ENCODE data around the gene NINJ1. TPM values are rescaled to one million over a fixed set of nuclear protein-coding genes. Genes with fewer than 3 reads are reported as not detected.

Gene NINJ1
- total and polyA plus RNA-seq, 2 of the 4 experiments (the other 2 are of a cell fraction) = 21.9 to 38.8 TPM

DNA sequence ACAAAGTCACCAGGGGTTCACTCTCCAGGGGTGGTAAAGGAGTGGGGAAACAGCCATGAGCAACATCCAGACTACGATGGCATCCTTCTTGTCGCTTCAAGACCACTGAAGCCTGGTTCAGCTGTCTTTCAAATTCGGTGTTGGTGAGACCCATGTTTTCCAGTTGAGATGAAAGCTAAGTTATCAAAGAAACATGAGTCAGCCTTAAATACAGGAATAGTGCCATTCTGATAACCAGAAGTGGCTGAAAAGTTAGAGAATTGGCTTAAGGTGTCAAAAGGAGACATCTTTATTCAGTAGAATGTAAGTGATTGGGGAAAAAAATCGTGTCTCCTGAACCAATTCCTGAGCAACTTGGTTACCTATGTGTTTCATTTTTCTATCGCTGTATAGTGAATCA, 45.0 kb downstream of the NINJ1 start:
- Histone ChIP-seq H3K27ac (ENCODE audit: insufficient read depth, low read length) (no peak overlapping the region), H4K8ac (ENCODE audit: low read depth in 2 of 2, low read length in 2 of 2) (no peak overlapping the region), H3K36me3 (ENCODE audit: control insufficient read depth, insufficient read depth, low read length) (no peaks in the 10 kb centered on the region), H2AK9ac (replicated peaks; ENCODE audit: low read depth, low read length, poor library complexity) (no peak overlapping the region), H3K4me2 (ENCODE audit: low read depth, low read length) (no peak overlapping the region), H3K9me1 (ENCODE audit: insufficient read depth, low read length) (no peaks in the 10 kb centered on the region; the same call in 1 of the 2 replicates), H2AK5ac (ENCODE audit: low read depth, low read length) (no peak overlapping the region), H3K9me3 (ENCODE audit: control insufficient read depth, insufficient read depth, low read length) (peaks cover 19% of the 10 kb centered on the region), H3K27me3 (ENCODE audit: control insufficient read depth, insufficient read depth, low read length) (no peaks in the 10 kb centered on the region; the same call in 1 of the 2 replicates), H3K9ac (ENCODE audit: low read depth, low read length) (no peak overlapping the region), H2BK5ac (ENCODE audit: low read depth, low read length, poor library complexity, severe bottlenecking) (no peak overlapping the region), H3K14ac (replicated peaks; ENCODE audit: low read depth, low read length) (no peak overlapping the region), H2AFZ (replicated peaks; ENCODE audit: low read length, poor library complexity) (no peak overlapping the region), H3K4me1 (ENCODE audit: control insufficient read depth, insufficient read depth, low read length) (peaks cover 7% of the 10 kb centered on the region; the same call in 1 of the 2 replicates), H3K4ac (ENCODE audit: low read depth, low read length) (no peak overlapping the region), H4K91ac (ENCODE audit: insufficient read depth, low read depth, low read length) (no peak overlapping the region), H3K18ac (ENCODE audit: low read depth, low read length) (no peak overlapping the region), H2BK20ac (ENCODE audit: low read depth, low read length) (no peak overlapping the region), H4K20me1 (ENCODE audit: insufficient read depth, low read length) (no peaks in the 10 kb centered on the region), H3K56ac (ENCODE audit: extremely low read depth, insufficient read depth, low read length) (no peak overlapping the region), H2BK120ac (ENCODE audit: low read depth, low read length) (no peak overlapping the region), H3K23ac (ENCODE audit: low read depth, low read length) (no peak overlapping the region), H3K4me3 (ENCODE audit: insufficient read depth, low read depth, low read length) (no peak overlapping the region), H2BK15ac (ENCODE audit: low read depth, low read length) (no peak overlapping the region), H3K79me1 (ENCODE audit: low read depth in 1 of 2, low read length in 2 of 2) (no peaks in the 10 kb centered on the region), H4K5ac (ENCODE audit: low read depth, low read length) (no peak overlapping the region)
- dilution Hi-C loops (cut with HindIII; ENCODE audit: low sequenced_read_pairs, unreplicated experiment) = no loop called here
- WGBS, 2 experiments (ENCODE audit: extremely low coverage in 2 of 2, insufficient read length in 1 of 2) = 83% methylated on average over 3 of the region's 5 CpGs; no CpG with 5 or more reads in 1 of the 2 experiments
- no TSS peak for BruUV-seq (replicated peaks)
- TF ChIP-seq MAZ (IDR thresholded peaks at IDR 0.05; ENCODE audit: borderline replicate concordance, low read depth, low read length) (no peak), MAFK (IDR thresholded peaks at IDR 0.05; ENCODE audit: low read depth, low read length) (no peak), POLR2A (IDR thresholded peaks at IDR 0.05; ENCODE audit: low read depth, low read length) (no peak), RFX5 (IDR thresholded peaks at IDR 0.05; ENCODE audit: low read depth, low read length) (no peak), SMC3 (IDR thresholded peaks at IDR 0.05; ENCODE audit: low read depth, low read length) (no peak), RAD21 (IDR thresholded peaks at IDR 0.05; ENCODE audit: low read length) (no peak), NFE2L2 (IDR thresholded peaks at IDR 0.05; ENCODE audit: low read depth, low read length) (no peak), MXI1 (IDR thresholded peaks at IDR 0.05; ENCODE audit: borderline replicate concordance, low read depth, low read length) (no peak), RCOR1 (IDR thresholded peaks at IDR 0.05; ENCODE audit: insufficient replicate concordance, low read length) (no peak), CEBPB (IDR thresholded peaks at IDR 0.05; ENCODE audit: low read depth, low read length) (no peak)
- TF ChIP-seq, protein P1, sequence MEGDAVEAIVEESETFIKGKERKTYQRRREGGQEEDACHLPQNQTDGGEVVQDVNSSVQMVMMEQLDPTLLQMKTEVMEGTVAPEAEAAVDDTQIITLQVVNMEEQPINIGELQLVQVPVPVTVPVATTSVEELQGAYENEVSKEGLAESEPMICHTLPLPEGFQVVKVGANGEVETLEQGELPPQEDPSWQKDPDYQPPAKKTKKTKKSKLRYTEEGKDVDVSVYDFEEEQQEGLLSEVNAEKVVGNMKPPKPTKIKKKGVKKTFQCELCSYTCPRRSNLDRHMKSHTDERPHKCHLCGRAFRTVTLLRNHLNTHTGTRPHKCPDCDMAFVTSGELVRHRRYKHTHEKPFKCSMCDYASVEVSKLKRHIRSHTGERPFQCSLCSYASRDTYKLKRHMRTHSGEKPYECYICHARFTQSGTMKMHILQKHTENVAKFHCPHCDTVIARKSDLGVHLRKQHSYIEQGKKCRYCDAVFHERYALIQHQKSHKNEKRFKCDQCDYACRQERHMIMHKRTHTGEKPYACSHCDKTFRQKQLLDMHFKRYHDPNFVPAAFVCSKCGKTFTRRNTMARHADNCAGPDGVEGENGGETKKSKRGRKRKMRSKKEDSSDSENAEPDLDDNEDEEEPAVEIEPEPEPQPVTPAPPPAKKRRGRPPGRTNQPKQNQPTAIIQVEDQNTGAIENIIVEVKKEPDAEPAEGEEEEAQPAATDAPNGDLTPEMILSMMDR (conservative IDR thresholded peaks at IDR 0.05; ENCODE audit: low read depth, low read length) = no peak
- TF ChIP-seq, protein P2, sequence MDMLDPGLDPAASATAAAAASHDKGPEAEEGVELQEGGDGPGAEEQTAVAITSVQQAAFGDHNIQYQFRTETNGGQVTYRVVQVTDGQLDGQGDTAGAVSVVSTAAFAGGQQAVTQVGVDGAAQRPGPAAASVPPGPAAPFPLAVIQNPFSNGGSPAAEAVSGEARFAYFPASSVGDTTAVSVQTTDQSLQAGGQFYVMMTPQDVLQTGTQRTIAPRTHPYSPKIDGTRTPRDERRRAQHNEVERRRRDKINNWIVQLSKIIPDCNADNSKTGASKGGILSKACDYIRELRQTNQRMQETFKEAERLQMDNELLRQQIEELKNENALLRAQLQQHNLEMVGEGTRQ (IDR thresholded peaks at IDR 0.05; ENCODE audit: low read depth, low read length) = no peak
- TF ChIP-seq, protein P3, sequence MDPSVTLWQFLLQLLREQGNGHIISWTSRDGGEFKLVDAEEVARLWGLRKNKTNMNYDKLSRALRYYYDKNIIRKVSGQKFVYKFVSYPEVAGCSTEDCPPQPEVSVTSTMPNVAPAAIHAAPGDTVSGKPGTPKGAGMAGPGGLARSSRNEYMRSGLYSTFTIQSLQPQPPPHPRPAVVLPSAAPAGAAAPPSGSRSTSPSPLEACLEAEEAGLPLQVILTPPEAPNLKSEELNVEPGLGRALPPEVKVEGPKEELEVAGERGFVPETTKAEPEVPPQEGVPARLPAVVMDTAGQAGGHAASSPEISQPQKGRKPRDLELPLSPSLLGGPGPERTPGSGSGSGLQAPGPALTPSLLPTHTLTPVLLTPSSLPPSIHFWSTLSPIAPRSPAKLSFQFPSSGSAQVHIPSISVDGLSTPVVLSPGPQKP (IDR thresholded peaks at IDR 0.05; ENCODE audit: borderline replicate concordance, low read depth, low read length) = no peak
- ATAC-seq (ENCODE audit: low read depth) = no peak
- ChIA-PET CTCF (no interaction called here), POLR2A (ENCODE audit: unreplicated experiment) (no interaction called here)
- in situ Hi-C loops (cut with MboI; ENCODE audit: low sequenced_read_pairs) = no loop called here
- intact Hi-C loops (cut with micrococcal nuclease) = no loop called here
- no peak for DNase-seq
